ENCODE results near the gene ZNF561. TPM values are rescaled to one million over a fixed set of nuclear protein-coding genes. Genes with fewer than 3 reads are reported as not detected.

The ZNF561 gene
- total and polyA plus RNA-seq, 9 of the 15 experiments (the other 6 are each of a cell fraction or from before 2014, with no cell fraction given): 13.9 to 34.9 (median 23.6) TPM

DNA sequence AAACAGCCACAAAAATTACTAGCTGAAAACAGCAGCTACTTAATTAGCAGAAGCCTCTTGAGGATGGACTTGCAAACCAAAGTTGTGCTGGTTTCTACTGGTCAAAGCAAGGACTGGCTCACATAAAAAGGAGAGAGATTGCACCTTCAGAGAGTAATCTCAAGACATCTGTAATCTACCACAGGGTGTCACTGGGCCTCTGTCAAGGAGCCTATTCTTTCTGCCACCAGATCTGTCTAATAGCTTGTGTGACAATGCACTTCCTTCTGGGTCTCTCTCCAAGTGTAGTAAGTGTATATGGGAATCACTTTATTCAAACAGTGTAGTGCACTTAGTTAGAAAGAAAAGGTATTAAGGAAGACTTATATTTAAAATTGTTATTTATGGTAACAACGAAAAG, 24.4 kb upstream of the ZNF561 start:
- no peak overlapping the region for H3K4me2 ChIP-seq (ENCODE audit: insufficient read depth, low read length)
- H3K4me1 ChIP-seq (replicated peaks in 1 of 2; ENCODE audit: control insufficient read depth in 2 of 2, insufficient read depth in 2 of 2, low read length in 2 of 2): no peaks in the 10 kb centered on the region; a peak in 1 of 5 replicates
- no peak overlapping the region for H3K27ac ChIP-seq (ENCODE audit: extremely low read depth, low read depth, low read length)
- H3K27me3 ChIP-seq (ENCODE audit: control insufficient read depth in 2 of 2, insufficient read depth in 2 of 2, low read length in 2 of 2): no peaks in the 10 kb centered on the region
- FAIRE-seq (no peak), DNase-seq (ENCODE audit: extremely low read depth in 1 of 4, low spot score in 3 of 4) (peak in 2 of 4 experiments; percentile 24 to 25), ATAC-seq (peak; percentile 61; the same call in 2 of the 3 replicates)
- ChIA-PET CTCF (ENCODE audit: low intra/inter-chr PET ratio) (interaction anchor here (1.0 kb wide), 1 partner anchor 150 kb away, joined by 3 read pairs; no protein-coding TSS in a partner anchor), POLR2A (interaction anchor here (2.1 kb wide), 1 partner anchor 9 kb away, joined by 9 read pairs; no protein-coding TSS in a partner anchor)
- H3K9ac ChIP-seq (ENCODE audit: insufficient read depth in 1 of 2, low read depth in 2 of 2, low read length in 2 of 2): no peak overlapping the region
- H3K79me2 ChIP-seq (ENCODE audit: control insufficient read depth, insufficient read depth, low read length): peaks cover 11% of the 10 kb centered on the region
- in situ Hi-C loops (cut with MboI): no loop called here
- no peak overlapping the region for H2AFZ ChIP-seq (ENCODE audit: low read depth, low read length)
- intact Hi-C loops (cut with micrococcal nuclease): no loop called here
- H3K4me3 ChIP-seq: no peak overlapping the region
- peaks cover 24% of the 10 kb centered on the region; the same call in 2 of the 3 replicates for H3K36me3 ChIP-seq (ENCODE audit: control insufficient read depth, insufficient read depth, low read length)
- no peaks in the 10 kb centered on the region for H3K9me1 ChIP-seq (ENCODE audit: control insufficient read depth, insufficient read depth, low read length)
- TF ChIP-seq, protein P1, sequence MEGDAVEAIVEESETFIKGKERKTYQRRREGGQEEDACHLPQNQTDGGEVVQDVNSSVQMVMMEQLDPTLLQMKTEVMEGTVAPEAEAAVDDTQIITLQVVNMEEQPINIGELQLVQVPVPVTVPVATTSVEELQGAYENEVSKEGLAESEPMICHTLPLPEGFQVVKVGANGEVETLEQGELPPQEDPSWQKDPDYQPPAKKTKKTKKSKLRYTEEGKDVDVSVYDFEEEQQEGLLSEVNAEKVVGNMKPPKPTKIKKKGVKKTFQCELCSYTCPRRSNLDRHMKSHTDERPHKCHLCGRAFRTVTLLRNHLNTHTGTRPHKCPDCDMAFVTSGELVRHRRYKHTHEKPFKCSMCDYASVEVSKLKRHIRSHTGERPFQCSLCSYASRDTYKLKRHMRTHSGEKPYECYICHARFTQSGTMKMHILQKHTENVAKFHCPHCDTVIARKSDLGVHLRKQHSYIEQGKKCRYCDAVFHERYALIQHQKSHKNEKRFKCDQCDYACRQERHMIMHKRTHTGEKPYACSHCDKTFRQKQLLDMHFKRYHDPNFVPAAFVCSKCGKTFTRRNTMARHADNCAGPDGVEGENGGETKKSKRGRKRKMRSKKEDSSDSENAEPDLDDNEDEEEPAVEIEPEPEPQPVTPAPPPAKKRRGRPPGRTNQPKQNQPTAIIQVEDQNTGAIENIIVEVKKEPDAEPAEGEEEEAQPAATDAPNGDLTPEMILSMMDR (IDR thresholded peaks at IDR 0.05 in 2 of 3, conservative IDR thresholded peaks at IDR 0.05 in 1 of 3; ENCODE audit: insufficient read depth in 2 of 3, low read depth in 1 of 3, low read length in 3 of 3): peak in 2 of 3 experiments; percentile 1 to 37; a peak in 2 of 6 replicates
- TF ChIP-seq, protein P2, sequence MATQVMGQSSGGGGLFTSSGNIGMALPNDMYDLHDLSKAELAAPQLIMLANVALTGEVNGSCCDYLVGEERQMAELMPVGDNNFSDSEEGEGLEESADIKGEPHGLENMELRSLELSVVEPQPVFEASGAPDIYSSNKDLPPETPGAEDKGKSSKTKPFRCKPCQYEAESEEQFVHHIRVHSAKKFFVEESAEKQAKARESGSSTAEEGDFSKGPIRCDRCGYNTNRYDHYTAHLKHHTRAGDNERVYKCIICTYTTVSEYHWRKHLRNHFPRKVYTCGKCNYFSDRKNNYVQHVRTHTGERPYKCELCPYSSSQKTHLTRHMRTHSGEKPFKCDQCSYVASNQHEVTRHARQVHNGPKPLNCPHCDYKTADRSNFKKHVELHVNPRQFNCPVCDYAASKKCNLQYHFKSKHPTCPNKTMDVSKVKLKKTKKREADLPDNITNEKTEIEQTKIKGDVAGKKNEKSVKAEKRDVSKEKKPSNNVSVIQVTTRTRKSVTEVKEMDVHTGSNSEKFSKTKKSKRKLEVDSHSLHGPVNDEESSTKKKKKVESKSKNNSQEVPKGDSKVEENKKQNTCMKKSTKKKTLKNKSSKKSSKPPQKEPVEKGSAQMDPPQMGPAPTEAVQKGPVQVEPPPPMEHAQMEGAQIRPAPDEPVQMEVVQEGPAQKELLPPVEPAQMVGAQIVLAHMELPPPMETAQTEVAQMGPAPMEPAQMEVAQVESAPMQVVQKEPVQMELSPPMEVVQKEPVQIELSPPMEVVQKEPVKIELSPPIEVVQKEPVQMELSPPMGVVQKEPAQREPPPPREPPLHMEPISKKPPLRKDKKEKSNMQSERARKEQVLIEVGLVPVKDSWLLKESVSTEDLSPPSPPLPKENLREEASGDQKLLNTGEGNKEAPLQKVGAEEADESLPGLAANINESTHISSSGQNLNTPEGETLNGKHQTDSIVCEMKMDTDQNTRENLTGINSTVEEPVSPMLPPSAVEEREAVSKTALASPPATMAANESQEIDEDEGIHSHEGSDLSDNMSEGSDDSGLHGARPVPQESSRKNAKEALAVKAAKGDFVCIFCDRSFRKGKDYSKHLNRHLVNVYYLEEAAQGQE (IDR thresholded peaks at IDR 0.05; ENCODE audit: borderline replicate concordance): peak; percentile 44; the same call in 1 of the 2 replicates
- TF ChIP-seq, protein P2 (CRISPR knock-in tag; IDR thresholded peaks at IDR 0.05; ENCODE audit: low read depth): no peak
- TF ChIP-seq RAD21 (CRISPR knock-in tag; conservative IDR thresholded peaks at IDR 0.05 in 1 of 2, IDR thresholded peaks at IDR 0.05 in 1 of 2) (peak in 1 of 2 experiments; percentile 55; a peak in 2 of 4 replicates), SMAD1 (IDR thresholded peaks at IDR 0.05; ENCODE audit: low read depth, low read length, partially characterized antibody) (no peak), HDAC1 (IDR thresholded peaks at IDR 0.05) (no peak), ZNF75A (CRISPR knock-in tag; IDR thresholded peaks at IDR 0.05) (no peak)
- peaks cover 11% of the 10 kb centered on the region for H3K9me3 ChIP-seq (replicated peaks; ENCODE audit: control insufficient read depth, insufficient read depth, low read depth, low read length)
- BruUV-seq (replicated peaks): no TSS peak
- no peaks in the 10 kb centered on the region for H4K20me1 ChIP-seq (replicated peaks; ENCODE audit: control insufficient read depth, insufficient read depth, low read length)
- WGBS (ENCODE audit: insufficient coverage, low coverage, missing lambda C conversion rate): 100% methylated on average over 1 of the region's 1 CpG

Data from K562 (cell line).